K562 (cell line): Measurements from ENCODE around the gene COQ4. TPM values are rescaled to one million over a fixed set of nuclear protein-coding genes. Genes with fewer than 3 reads are reported as not detected.

Experiments used
- ARID1B ChIP-seq: fragments of 450-650 bp; IDR thresholded peaks from 2 replicates; pipeline ENCODE4 v1.6.1; 2016; ENCODE audit warnings: antibody characterized with exemption, mild to moderate bottlenecking, inconsistent platforms
- ARID4B ChIP-seq: sonication (generic); formaldehyde crosslinking; IDR thresholded peaks from 2 replicates; pipeline ENCODE4 v1.8.0; 2022; ENCODE audit warnings: mild to moderate bottlenecking, missing genetic modification reagents
- ATF6 ChIP-seq: sonication (generic); formaldehyde crosslinking; IDR thresholded peaks from 2 replicates; pipeline ENCODE4 v1.4.0; 2020; ENCODE audit warnings: mild to moderate bottlenecking, missing genetic modification reagents
- DPF2 ChIP-seq: fragments of 450-650 bp; IDR thresholded peaks from 2 replicates; pipeline ENCODE4 v1.6.1; 2016
- EP300 ChIP-seq: IDR thresholded peaks from 2 replicates; pipeline ENCODE4 v1.6.1; 2012; ENCODE audit warnings: low read length, improper control_type of control experiment
- MAX ChIP-seq: sonication (generic); formaldehyde crosslinking; IDR thresholded peaks from 2 replicates; pipeline ENCODE4 v1.9.0; 2022; ENCODE audit warnings: mild to moderate bottlenecking, missing genetic modification reagents
- MAZ ChIP-seq, 2 experiments: fragments of 450-650 bp in 1 of 2; sonication (generic) in 1 of 2; formaldehyde crosslinking; IDR thresholded peaks in 1 of 2; conservative IDR thresholded peaks in 1 of 2; 2 replicates each; pipeline versions ENCODE4 v1.4.0 to v1.5.0; 2020; ENCODE audit warnings: mild to moderate bottlenecking in 1 of 2, missing genetic modification reagents in 1 of 2
- RAD21 ChIP-seq, 2 experiments: fragments of 250-450 bp in 1 of 2; fragments of 450-650 bp in 1 of 2; sonication (Bioruptor Pico) in 1 of 2; formaldehyde crosslinking in 1 of 2; IDR thresholded peaks in 1 of 2; conservative IDR thresholded peaks in 1 of 2; 2 replicates each; pipeline versions ENCODE4 v1.4.0 to v1.8.0; 2020 to 2022; ENCODE audit warnings: mild to moderate bottlenecking in 2 of 2, moderate library complexity in 1 of 2
- SRF ChIP-seq, 2 experiments: fragments of 250-450, 450-650 bp in 1 of 2; sonication (Bioruptor Pico) in 1 of 2; sonication (generic) in 1 of 2; formaldehyde crosslinking; IDR thresholded peaks; 2 replicates each; pipeline versions ENCODE4 v1.5.0 to v1.5.1; 2020 to 2022; ENCODE audit warnings: mild to moderate bottlenecking in 1 of 2, missing genetic modification reagents in 1 of 2
- YY1 ChIP-seq, 3 experiments: IDR thresholded peaks; 2 replicates each; pipeline ENCODE4 v1.6.1; 2011; ENCODE audit warnings: low read length in 2 of 3, mild to moderate bottlenecking in 2 of 3, moderate library complexity in 2 of 3, borderline replicate concordance in 1 of 3, control low read depth in 1 of 3, low read depth in 1 of 3; ENCODE audit not compliant: insufficient read depth in 3 of 3, insufficient replicate concordance in 2 of 3, control insufficient read depth in 1 of 3, insufficient read length in 1 of 3; ENCODE audit errors: extremely low read depth in 1 of 3
- ZNF407 ChIP-seq: fragments of 450-650 bp; IDR thresholded peaks from 2 replicates; pipeline ENCODE4 v1.6.1; 2016; ENCODE audit warnings: low read depth
- polyA plus RNA-seq, 8 experiments: library from polyadenylated mRNA; depleted of rRNA in 4 of 8; stranded (reverse) in 5 of 8; unstranded in 3 of 8; fragments of >200 nt; fragmentation: Nextera tagmentation in 2 of 8; fragmentation: Illumina TruSeq in 1 of 8; extraction: Ambion mirVana in 2 of 8; extraction: Trizol in 1 of 8; gene quantifications; 2 replicates each; pipeline versions ENCODE4 v1.2.1 to v1.2.3, GENCODE V29; 2011 to 2014; ENCODE audit warnings: inconsistent platforms in 1 of 8, missing spikeins in 1 of 8
- total RNA-seq, 7 experiments: library from RNA; depleted of rRNA in 6 of 7; stranded (reverse); fragments of >200 nt in 6 of 7; fragmentation: Illumina TruSeq in 2 of 7; extraction: Trizol in 2 of 7; gene quantifications; 2 replicates each; pipeline versions ENCODE4 v1.2.1 to v1.2.3, GENCODE V29; 2011 to 2021; ENCODE audit warnings: low replicate concordance in 1 of 7

The COQ4 gene
- total and polyA plus RNA-seq, 9 of the 15 experiments (the other 6 are each of a cell fraction or from before 2014, with no cell fraction given): 9.1 to 135 (median 67.2) TPM

GRCh38 chr9:128341435-128341849, 18.8 kb downstream of the COQ4 start (continued):
- TF ChIP-seq ARID4B (peak; percentile 88), ATF6 (peak; percentile 40; the same call in 1 of the 2 replicates), SRF (CRISPR knock-in tag; IDR thresholded peaks at IDR 0.05) (peak in 1 of 2 experiments; percentile 69; a peak in 1 of 4 replicates), MAX (CRISPR knock-in tag) (peak; percentile 57; the same call in 1 of the 2 replicates), RAD21 (CRISPR knock-in tag; conservative IDR thresholded peaks at IDR 0.05 in 1 of 2, IDR thresholded peaks at IDR 0.05 in 1 of 2) (peak; percentile 84 to 96), DPF2 (0 out of 2 replicates have a peak, but pooled peaks have one; percentile 32), ARID1B (no peak), MAZ (CRISPR knock-in tag; conservative IDR thresholded peaks at IDR 0.05 in 1 of 2, IDR thresholded peaks at IDR 0.05 in 1 of 2) (peak in 1 of 2 experiments; percentile 89; a peak in 2 of 4 replicates), ZNF407 (no peak), YY1 (IDR thresholded peaks at IDR 0.05; ENCODE audit: borderline replicate concordance in 1 of 3, control insufficient read depth in 1 of 3, extremely low read depth in 1 of 3, insufficient read depth in 3 of 3, insufficient read length in 1 of 3, insufficient replicate concordance in 2 of 3, low read depth in 1 of 3, low read length in 2 of 3) (peak in 1 of 3 experiments; percentile 34), EP300 (peak; percentile 44)
